Embryonic facial prominence (tissue), 1 donor: ENCODE measurements around the gene HJV.

Experiments
- DNase-seq: peaks from one replicate; pipeline ENCODE4 v3.0.0-alpha.2; 2016; ENCODE audit errors: extremely low spot score

The HJV gene

DNA sequence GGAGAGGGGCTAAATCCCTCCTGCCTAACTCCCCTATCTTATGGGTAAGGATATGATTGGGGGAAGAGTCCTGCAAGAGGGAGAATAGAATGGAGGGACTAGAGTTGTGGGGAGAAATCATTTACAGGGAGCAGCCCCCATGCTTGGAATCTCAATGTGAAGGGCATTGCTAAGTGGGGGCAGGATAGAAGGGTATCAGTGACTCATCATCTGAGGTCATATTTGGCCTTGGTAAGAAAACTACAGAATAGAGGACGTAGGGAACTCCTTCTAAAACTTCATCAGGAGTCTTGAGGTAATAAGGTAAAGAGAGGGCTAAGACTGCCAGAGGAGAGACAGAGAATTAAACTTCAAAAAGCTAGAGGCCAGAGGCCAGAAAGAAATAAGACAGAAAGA is 487 bp downstream of the HJV start:
- no peak for DNase-seq

DNA sequence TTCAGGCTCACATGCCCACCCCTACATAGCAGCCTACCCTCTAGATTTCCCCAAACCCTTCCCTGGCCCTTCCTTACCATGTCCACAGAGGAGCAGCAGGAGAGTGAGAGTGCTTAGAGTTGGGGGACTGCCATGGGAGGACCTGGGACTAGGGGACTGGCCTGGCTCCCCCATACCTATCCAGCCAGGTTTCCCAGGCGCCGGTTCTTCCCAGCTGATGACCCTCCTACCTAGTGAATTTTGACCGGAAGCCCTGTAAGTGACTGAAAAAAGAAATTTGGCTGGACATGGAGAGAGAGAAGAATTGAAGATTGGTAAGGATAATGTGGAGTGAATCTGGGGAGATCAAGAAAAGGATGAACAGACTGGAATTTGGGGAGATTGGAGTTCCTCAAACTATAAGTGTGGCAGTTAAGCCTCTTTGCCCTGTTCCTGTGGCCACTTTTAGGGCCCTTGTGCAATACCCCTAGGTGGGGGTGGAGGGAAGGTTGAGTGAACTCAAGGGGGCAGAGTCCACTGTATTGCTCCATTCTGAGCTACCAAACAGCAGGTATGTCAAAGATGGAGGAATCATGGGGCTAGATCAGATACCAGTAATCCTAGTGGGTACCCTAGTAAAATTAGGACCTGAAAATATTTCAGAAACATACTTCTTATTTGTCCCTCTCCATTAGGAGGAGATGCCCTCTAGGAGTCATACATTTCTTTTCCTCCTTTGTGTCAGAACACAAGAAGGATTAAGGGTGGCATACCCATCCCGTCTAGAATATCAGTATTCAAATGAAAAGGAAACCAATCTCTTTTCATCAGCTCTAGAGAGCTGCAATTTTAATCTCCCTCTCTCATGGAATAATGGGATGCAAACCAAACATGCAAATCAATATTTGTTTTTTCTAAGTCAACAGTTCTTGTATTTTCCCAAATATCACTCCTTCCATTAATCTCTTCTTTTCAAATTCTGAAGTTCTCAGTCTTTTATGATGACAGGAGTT is 1.2 kb downstream of the HJV start:
- no peak for DNase-seq

DNA sequence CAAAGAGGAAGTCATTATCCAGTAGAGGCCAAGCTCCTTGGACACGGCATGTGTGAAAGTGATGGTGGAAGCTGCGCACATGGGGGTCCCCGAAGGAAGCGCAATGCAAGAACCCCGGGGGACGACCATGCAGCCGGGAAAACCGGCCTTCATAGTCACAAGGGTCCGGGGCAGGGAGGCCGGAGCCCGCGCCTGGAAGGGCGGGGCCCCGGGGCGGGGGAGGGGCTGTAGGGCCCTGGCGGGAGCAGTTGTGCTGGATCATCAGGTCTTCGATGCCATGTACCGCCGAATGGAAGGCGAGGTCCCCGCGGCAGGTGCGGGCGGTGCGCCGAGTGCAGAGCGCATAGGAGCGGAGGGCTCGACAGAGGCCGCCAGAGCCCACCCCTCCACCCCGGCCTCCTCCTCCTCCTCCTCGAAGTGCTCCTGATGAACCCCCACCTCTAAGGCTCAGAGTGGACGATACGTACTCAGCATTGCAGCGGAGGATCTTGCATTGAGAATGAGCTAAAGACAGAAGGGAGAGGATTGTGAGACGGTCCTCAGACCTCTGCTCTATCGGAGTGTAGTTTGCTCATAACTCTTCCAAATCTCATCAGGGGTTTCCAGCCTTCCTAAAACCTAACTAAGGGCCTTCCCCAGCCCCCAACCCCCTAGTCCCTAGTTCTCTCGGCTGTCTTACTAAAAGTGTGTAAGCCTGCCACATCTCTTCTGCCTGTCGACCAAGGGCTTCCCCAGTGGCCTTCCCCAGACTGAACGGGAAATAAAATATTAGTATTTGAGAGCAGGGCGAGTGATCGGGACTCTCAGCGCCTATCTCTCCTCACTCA is 2.1 kb downstream of the HJV start:
- no peak for DNase-seq

DNA sequence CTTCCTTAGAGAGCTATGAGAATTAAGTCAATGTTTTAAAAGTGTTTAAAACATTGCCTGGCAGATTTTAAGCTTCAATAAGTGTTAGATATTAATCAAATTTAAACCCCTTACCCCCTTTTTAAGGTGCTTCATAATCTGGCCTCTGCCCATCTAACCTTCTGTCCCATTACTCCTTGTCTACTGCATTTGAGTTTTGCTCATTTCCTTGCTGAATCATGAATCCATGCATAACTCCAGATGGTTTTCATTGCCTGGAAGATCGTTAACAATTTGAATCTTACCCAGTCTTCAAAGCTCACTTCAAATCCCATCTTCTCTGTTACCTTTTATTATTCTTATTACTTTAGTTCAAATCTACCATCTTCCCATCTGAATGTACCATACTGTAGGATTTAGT is 4.6 kb downstream of the HJV start:
- no peak for DNase-seq

DNA sequence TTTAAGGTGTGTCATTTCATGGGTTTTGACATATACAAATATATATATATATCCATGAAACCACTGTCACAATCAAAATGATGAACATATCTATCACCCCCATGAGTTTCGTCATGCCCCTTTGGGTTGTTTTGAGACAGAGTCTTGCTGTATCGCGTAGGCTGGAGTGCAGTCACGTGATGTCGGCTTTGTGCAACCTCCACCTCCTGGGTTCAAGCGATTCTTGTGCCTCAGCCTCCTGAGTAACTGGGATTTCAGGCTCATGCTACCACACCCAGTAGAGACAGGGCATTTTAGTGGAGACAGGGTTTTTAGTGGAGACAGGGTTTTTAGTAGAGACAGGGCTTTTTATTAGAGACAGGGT is 8.0 kb downstream of the HJV start:
- DNase-seq, result no peak

DNA sequence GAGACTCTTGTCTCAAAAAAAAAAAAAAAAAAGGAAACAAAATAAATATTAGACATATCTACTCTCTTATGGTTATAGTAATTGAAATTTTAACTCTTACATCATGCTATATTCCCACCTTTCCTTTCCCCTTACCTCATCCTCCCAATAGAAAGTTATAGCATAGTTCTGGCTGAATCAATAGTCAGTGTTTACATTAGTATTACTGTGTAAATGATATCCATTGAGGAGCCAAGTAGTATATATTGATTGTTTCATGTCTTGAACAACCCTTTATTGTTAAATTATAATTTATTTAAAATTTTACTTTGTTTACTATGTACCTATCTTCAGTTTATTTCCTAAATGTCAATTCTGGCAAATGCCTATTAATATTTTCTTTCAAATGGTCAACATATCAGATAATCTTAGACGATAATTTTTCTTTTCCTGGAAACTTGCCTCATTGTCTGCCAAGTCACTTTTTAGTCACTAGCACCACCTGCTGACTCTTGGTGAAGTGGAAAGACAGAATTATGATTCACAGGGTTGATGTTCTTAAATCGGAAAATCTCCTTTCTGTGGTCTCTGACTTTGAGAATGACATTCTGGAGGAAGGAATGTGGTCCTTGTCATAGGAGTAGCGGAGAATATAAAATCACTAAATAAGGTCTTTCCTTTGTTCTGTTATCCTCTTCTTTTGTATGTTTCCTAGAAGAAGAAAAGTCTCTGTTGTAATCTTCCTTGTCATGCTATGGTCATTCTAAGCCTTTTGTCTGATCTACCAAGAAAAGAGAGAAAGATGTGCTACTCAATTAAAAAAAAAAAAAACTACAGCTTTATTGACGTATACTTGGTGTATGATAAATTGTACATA is 8.6 kb downstream of the HJV start:
- peak; percentile 65 for DNase-seq

DNA sequence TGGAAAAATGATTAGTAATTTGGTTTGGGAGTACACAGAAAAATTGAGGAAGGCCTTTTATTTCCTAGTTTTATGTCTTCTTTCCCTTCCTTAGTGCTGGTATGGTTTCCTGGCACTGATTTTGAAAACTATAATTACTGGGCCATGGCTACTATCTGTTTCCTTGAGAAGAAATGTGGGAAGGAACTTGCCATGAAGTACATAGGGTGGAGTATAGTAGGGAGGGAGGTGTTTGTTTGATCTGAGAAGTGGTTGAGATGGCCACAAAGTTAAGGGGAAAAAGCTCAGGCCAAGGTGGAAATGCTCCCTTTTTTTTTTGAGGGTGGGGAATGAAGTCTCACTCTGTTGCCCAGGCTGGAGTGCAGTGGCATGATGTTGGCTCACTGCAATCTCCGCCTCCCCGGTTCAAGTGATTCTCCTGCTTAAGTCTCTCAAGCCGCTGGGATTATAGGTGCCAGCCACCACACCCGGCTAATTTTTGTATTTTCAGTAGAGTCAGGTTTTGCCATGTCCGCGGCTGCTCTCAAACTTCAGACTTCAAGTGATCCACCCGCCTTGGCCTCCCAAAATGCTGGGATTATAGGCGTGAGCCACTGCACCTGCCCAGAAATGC is 11.3 kb downstream of the HJV start:
- DNase-seq, result no peak

DNA sequence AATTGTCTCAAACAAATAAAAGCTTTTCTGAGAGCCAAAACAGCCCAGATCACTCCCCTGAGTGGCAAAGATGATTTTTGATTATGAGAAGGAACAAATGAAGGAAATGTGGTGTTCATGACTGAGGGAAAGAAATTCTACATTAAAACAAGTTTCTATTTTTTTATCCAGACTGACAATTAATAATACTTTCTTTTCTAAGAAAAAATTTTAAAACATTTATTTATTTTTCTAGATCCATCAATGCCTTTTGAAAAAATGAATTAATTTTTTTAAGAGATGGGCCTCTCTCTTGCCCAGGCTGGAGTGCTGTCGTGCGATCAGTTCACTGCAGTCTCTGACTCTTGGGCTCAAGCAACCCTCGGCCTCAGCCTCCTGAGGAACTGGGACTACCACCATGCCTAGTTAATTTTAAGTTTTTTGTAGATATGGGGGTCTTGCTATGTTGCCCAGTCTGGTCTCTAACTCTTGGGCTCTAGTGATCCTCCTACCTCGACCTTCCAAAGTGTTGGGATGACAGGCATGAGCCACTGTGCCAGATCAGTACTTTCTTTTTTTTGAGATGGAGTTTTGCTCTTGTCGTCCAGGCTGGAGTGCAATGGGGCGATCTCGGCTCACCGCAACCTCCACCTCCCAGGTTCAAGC is 13.9 kb downstream of the HJV start:
- no peak for DNase-seq

DNA sequence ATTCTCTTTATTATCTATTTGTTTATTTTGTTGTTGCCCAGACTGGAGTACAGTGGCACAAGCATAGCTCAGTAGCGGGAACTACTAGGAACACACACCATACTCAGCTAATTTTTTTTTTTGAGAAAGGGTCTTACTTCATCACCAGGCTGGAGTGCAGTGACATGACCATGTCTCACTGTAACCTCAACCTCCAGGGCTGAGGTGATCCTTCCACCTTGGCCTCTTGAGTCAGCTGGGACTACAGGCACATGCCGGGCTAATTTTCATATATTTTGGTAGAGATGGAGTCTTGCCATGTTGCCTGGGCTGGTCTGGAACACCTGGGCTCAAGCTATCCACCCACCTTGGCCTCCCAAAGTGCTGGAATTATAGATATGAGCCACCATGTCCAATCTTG is 19.8 kb downstream of the HJV start:
- no peak for DNase-seq

DNA sequence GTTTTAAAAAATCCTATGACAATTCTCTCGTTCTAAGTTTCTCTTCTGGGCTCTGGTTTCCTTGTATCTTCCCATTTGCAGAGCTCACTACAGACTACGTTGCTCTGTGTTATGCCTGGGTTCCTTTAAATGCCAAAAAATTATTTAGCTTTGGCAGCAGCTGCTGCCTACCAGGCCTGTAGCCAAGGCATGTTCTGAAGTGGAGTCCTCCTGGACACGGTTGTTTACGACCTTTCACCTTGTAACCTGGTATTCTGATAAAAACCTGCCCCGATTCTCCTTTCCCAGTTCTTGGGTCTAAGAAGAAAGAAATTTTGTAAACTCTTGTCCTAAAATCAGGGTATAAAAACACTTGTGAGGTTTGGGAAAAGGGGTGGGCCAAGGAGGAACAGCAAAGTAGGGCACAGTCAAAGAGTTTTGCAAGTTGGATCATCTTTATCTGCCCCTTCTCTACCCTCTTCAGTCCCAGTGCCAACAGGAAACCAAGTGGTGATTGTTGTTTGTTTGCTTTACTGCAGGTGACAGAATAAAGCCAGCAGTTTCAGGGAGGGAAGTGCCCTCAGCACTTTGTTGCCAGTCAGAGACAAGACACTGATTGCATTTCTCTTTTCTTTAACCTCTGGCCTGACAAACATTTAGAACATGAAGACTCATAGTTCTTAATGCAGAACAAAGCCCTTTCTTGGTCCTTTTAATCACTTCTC is 22.1 kb downstream of the HJV start:
- no peak for DNase-seq

DNA sequence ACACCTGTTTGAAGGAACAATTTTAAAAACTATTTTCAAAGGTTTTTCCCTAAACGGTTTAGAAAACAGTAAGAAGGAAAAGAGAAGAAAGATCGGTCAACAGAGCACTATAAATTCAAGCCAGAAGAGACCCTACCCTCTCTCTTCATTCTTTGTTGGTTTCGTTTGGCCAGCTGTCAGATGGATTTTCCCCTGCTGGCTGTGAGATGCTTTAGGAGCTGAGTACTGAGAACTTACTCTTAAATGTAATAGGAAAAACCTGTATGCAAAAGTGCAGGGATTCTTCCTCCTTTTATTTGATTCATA is 23.9 kb downstream of the HJV start:
- no peak for DNase-seq

DNA sequence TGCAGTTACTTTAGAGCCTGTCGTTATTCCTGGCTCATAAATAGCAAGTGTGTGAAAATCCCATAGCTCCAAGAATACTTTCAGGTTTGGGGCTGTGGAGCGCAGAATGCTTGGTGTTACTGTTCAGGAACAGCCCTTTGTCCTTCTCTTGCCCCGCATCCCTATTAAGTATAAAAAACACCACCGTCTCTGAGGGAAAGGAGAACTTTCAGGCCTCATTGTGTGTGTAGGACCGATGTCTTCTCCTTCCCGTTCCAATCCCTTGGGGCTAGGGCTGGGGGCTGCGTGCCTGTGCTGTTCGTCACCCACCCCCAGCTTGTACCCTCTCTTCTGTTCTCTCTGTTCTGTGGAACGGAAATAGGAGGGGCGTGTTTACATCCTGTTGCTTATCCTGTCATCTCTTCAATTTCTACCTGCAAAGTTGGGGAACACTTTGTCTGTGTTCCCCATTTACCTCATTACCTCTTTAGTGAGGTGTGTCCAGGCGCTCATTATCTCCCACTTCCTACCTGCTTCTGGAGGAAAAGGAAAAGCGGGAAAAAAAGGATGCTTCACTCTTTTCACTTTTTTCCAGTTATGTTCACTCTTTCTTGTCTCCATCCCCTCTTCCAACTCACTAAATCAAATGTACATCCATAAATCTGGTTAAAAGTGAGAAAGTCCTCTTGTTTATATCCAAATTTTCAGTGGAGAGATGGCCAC is 24.4 kb downstream of the HJV start:
- no peak for DNase-seq

DNA sequence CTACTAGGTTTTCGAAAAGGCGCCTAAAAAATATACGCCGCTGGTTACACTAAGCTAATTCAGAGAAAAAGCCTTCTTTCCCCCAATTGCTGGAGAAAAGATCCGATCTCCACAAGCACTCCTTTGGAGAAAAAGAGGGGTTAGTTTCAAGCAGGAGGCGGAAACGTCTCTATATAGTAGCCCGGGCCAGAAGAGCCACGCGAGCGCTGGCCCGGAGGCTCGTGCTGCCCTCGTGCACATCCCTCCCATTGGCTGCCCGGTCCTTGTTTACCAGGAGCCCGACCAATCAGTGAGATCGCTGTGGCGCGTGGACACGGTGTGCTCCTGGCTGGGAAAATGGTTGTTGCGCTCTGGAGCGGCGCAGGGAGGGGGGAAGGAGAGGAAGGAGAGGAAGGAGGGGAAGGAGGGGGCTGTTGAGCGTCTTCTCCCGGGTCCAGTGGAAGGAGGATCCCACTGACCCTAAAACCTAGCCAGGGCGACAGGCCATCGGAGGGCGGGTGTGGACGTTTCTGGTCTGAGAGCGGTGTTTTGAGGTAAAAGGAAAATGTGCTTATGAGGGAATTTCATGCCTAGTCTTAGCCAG is 25.0 kb downstream of the HJV start, which contains the start of gene TXNIP:
Gene TXNIP, minus strand, starts transcription at position 147 of the 583 bp plus-strand sequence. CDS start 313 bp downstream, outside the sequence.
- peak; percentile 95 for DNase-seq

DNA sequence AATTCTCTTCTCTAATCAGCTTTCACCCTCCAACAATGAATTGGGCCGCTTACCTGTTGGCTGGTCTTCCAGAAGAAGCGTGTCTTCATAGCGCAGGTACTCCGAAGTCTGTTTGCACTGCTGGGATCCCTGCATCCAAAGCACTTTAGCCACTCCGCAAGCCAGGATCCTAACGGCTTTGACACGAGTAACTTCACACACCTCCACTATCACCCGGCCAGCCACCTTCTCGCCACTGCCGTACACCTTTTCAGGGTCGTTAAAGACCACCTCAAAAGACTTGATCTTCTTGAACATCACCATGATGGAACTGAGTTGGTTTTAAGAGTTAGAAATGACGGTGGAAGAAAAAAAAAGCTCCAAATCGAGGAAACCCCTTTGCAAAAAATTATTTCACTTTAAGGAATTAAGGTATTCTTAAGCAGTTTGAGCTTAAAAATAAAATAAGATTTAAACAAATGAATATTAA is 25.5 kb downstream of the HJV start:
- DNase-seq, result no peak

DNA sequence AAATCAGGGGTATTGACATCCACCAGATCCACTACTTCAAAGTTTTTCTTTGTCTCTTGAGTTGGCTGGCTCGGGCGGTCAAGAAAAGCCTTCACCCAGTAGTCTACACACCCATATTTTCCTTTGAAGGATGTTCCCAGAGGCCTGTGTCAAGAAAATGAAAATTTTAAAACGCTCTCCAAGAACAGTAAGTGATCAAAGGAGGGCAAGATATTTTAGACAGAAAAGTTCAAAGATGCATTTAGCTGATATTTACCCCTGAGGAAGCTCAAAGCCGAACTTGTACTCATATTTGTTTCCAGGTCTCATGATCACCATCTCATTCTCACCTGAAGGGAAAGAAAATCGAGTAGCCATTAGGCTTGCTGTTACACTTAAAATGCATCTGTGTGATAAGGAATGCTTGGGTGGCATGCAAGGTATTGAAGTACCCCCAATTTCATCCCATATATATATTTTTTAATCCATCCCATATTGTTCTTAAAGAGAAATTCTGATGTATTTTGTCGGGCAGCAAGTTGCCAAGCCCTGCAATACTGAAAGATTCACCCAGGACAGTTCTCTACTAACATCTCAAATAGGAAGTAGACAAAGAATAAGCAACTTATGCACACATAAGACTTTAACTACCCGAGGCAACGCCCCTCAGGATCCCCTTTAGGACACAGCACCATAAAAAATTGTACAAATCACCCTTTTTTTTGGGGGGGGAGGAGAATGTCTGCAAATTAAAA is 26.2 kb downstream of the HJV start:
- DNase-seq, result no peak

DNA sequence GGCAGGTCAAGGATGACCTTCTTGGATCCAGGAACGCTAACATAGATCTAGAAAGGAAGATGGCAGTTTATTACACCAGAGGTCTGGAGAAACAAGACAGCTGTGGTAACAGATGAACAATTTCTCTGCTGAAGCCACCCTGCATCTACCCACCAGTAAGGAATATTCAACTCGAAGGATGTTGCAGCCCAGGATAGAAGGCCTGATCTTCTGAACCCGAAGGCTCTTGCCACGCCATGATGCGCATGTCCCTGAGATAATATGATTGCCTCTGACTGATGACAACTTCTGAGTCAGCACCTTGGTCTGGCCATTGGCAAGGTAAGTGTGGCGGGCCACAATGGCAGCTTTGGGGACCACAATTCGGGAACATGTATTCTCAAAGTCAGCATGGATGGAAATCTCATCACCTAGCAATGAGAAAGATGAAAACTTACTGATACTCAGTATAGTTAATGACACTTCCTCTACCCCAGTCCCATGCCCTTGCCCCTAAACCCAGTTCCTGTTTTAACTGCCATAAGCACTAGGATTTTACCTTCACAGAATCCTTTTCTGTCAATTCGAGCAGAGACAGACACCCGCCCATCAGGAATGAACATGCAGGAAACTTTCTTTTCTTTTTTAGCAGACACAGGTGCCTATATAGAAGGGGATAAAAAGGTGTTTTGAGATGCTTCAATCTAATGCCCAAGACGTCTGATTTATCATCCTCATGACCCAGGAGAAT is 27.0 kb downstream of the HJV start:
- no peak for DNase-seq

DNA sequence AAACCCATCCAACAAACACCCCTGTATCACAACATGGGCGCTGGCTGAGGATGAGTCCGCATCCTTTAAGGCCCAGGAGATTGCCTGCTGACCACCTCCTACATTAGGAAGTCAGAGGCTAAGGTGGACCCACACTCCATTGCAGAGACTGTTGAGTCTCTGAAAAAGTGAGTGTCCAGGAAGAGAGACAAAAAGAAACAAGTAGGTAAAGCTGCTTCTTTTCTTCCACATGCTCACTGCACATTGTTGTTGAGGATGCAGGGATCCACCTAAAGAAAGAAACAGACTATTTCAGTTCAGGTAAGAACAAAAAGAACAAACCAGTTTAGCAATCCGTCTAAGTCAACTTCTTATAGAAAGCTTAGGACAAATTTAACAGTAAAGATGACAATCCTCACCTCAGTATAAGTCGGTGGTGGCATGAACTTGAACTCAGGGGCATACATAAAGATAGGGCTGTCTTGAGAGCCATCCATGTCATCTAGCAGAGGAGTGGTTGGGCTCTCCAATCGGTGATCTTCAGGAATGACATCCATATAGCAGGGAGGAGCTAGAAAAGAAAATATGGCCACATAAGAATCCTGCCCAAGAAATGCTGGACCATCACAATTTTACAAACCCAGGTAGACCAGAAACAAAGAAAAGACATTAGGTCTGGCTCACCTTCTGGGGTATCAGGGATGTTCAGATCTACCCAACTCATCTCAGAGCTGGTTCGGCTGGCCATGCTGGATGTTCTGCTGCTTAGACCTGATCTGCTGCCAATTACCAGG is 27.7 kb downstream of the HJV start:
- no peak for DNase-seq
